KBM-7 (cell line): ENCODE results near the gene FER1L5.

Experiments used
- DNase-seq: peaks from one replicate; pipeline ENCODE4 v3.0.0-alpha.2; 2015
- in situ Hi-C: fragments of 300-500 bp; cut with MboI; formaldehyde crosslinking; loops from 2 replicates; pipeline ENCODE4 v1.14.3; 2020; ENCODE audit warnings: low sequenced_read_pairs, low pct_unique_long_range_greater_than_20kb, mixed read lengths

FER1L5 gene

DNA sequence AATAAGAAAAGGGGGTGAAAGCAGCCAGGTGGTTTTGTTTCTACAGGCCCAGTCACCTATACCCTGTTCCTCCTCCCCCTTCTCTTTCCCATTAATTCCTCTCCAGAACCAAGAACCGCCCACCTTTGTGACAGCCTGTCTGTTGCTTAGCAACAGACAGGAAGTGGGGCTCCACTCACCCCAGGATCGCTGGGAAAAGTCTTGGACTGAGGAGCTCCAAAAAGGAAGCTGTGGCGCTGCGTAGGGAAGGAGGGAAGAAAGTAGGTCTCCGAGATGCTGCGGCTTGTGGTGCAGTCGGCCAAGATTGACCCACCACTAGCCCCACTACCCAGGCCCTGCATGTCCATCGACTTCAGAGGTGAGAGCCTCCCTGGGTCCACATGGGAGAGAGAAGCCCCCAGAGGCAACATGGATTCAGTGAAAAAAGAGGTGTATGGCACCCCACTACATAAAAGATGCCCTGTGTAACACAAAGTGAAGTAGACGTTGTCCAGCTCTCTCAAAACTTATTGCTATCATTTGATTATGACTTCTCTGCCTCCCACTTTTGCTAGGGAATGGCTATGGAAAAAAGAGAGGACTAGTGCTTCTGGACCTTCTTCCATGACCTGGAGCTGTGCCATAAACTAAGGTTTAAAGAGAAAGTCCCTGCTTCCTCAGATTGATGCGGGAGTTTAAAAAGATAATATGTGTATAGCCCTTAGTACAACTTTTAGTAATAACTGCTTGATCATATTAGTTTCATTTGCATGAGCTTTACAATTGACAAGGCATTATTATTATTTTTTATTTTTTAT, at the start of gene FER1L5:
Gene FER1L5 (plus strand): TSS at position 201 of the 797 bp plus-strand sequence. CDS start 73 bp downstream, at position 274.
- in situ Hi-C loops = no loop called here
- DNase-seq = no peak

- DNase-seq = no peak
- in situ Hi-C loops = no loop called here
Observed at GRCh38 chr2:96594282-96594681, 48.3 kb upstream of the FER1L5 start.

- in situ Hi-C loops = no loop called here
- no peak for DNase-seq
Observed at GRCh38 chr2:96594691-96595152, 47.8 kb upstream of the FER1L5 start.

GRCh38 chr2:96596596-96596995, 46.0 kb upstream of the FER1L5 start:
- DNase-seq = no peak
- in situ Hi-C loops = no loop called here

DNA sequence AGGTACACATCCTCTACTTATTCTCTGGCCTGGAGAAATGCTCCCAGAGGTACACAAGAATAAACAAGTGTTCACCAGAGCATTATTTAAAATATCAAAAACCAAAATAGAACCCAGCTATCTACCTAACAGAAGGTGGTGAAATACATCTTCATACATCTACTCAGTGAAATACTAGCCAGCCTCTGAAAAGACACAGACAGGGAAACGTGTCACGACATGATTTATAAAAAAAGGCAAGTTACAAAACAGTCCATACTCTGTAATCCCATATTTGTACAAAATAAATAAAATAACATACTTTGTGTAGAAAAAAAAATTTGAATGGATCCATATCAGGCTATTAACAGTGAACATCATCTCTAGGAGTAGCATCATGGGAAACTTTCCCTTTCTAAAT, 42.6 kb upstream of the FER1L5 start:
- in situ Hi-C loops = no loop called here
- DNase-seq = no peak

- in situ Hi-C loops = no loop called here
- DNase-seq = no peak
Observed at GRCh38 chr2:96601382-96602292, 40.9 kb upstream of the FER1L5 start.

DNA sequence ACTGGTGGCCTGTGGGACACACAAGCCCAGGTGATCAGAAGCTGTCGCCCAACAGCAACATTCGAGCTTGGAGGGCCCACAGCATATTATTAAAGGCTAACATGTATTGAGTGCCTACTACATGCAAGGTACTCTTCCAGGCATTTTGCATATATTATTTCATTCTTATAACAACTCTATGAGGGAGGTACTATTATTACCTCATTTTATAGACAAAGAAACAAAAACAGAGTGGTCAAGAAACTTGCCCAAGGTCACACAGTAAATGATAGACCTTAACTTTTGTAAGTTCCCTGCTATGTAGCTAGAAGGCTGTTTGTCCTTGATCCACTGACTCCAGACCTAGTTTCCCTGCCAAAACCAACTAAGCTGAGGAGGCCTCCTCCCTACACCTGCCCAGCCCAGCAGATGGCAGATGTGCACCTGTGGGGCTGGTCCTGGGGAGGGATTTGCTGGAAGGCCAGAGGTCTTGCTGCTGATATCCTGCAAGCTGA, 40.2 kb upstream of the FER1L5 start:
- DNase-seq = no peak
- in situ Hi-C loops = no loop called here

- in situ Hi-C loops = no loop called here
- no peak for DNase-seq
Observed at GRCh38 chr2:96604104-96604503, 38.5 kb upstream of the FER1L5 start.

DNA sequence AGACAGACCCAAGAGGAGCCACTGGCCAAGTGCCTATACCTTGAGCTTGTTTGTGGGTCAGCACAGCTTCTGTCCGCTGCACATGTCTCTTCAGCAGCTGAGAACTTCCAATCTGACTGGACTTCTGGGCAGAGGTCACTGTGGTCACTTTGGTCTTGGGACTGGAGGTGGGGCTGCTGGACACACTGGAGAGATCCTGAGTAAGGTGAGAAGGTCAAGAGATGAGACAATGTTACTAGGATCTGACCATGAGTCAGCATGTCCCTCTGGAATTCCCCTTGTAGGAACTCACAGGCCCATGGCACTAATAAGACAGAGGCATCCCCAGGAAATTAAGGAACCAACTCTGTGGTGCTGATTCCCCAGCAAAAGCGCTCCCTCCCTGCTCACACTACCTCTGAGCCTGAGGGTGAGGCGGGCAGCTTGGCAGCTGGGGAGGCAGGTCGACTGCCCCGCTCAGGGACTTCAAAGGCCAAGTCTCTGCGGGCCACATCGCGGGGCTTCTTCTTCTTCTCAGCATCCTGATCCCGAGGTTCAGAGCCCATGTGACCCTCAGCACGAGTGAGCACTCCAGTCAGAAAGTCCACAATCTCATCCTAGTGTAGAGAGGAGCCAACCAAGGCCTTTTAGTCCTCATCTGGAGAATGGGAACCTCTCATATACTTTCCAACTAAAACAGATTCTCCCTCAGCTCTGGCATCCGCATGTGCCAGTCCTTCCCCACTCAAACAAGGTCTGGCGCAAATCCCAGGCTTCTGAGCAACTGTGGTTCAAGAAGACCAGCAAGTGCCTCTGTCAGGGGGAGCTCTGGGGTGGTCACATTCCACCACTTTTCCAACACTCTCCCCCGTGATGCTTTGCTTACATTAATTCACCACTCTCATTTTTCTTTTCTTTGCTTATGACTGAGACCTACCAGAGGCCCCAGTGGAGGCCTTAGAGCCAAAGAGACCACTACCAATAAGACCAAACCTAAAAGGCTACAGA, 33.8 kb upstream of the FER1L5 start:
- no peak for DNase-seq
- in situ Hi-C loops = no loop called here

DNA sequence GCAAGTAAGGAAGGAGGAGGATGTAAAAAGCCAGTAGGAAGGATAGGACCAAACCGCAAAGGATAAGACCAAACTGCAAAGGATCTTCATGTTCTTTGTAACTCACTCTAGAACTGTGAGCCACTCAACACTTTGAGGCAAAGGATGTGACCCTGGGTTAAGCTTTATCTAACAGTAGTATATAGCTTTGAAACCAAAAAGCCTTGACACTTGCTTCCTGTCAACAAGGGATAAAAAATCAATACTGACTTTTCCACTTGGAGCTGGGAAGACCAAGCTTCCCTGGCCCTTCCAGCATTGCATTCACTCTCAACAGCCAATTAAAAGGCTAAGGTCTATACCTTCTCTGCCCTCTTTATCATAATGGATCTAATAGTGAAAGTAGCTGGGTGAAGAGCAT, 26.4 kb upstream of the FER1L5 start:
- DNase-seq = no peak
- in situ Hi-C loops = no loop called here

- no peak for DNase-seq
- in situ Hi-C loops = no loop called here
Observed at GRCh38 chr2:96616535-96616934, 26.0 kb upstream of the FER1L5 start.

DNA sequence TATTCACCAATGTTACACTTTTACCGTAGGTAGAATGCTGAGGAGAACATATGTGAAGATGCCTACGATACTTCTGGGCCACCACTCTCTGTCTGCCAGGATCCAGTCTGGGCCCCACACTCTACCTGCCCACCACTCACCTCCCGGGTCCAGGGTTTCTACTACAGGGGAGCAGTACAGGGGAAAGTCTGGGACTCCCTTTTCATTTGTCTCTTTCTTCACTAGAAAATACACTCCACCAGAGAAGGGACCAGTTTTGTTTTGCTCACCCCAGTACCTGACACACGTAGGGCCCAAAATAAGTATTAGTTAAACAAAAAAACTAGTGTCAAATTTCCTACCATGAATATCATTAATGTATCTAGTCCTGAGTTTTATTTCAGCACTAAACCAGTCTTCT, 25.6 kb upstream of the FER1L5 start:
- DNase-seq = no peak
- in situ Hi-C loops = no loop called here

- DNase-seq = no peak
- in situ Hi-C loops = no loop called here
Observed at GRCh38 chr2:96618596-96619283, 23.8 kb upstream of the FER1L5 start.

DNA sequence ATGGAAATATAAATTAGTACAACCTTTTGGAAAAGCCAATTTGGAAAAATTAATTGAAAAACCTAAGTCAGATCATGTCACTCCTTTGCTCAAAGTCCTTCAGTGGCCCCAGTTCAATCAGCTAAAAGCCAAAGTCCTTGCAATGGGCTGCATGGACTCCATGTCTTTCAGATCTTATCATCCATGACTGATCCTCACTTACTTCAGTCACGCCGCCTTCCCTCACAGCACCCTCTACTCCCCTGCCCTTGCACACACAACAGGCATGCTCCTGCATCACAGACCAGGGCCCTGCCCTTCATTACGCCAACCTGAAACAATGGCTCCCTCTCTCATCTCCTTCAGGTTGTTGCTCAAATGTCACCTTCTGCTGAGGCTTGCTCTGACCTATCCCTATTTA, 20.0 kb upstream of the FER1L5 start:
- in situ Hi-C loops = no loop called here

DNA sequence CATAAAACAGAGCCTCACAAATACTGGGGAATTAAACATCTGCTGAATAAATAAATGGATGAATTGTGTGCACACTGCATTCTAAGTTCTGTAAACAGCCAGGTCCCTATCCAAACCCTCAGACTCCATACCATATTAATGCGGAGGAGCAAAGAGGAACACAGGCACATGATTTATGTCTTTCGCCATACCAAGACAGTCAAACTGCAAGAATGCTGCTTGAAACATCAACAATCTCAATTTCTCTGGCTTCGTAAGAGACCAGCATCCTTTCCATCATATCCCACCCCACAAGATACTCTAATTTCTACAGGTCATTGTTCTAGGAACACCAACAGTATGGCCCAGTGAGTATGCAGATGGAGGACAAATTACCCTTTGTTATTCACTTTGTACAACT, 19.4 kb upstream of the FER1L5 start:
- no peak for DNase-seq
- in situ Hi-C loops = no loop called here

More for the DNA sequence above, 20.0 kb upstream of the FER1L5 start:
- DNase-seq = no peak

- in situ Hi-C loops = no loop called here
- DNase-seq = no peak
Observed at GRCh38 chr2:96625571-96626552, 16.7 kb upstream of the FER1L5 start.

DNA sequence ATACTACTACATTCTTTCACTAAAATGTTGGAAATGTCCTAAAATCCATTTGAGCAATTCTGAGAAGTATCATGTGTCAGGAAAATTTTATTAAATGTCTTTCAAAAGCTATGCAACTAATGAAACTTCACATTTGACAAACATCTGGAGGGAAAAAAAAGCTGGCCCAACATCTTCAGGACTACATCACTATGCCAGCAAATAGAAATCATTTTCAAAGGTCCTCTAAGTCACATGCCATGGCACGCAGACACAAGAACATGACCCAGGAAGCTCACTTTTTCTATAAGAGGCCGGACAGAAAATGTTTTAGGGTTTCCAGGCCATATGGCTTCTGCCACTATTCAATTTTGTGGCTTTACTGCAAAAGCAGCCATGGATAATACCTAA, 16.0 kb upstream of the FER1L5 start:
- in situ Hi-C loops = no loop called here
- no peak for DNase-seq
